RWPE1 (cell line): ENCODE results near the gene LENG1.
A peak's percentile ranks its signal among the peaks of the same experiment; 100 is the strongest.

Experiments used
- CTCF ChIA-PET: fragments of 350-600 bp; sonication (Branson Sonifier 250); formaldehyde crosslinking; extraction: SDS; loops from one replicate; lab custom pipeline; 2021; lab: Yijun Ruan, JAX
- POLR2A ChIA-PET: fragments of 400-600 bp; formaldehyde crosslinking; extraction: SDS; loops from one replicate; lab custom pipeline; 2020; ENCODE audit warnings: antibody characterized with exemption; ENCODE audit not compliant: low non-redundant PET; lab: Yijun Ruan, JAX
- DNase-seq: peaks from one replicate; pipeline ENCODE4 v3.0.0; 2012; ENCODE audit warnings: low spot score
- H3K27ac ChIP-seq: fragments of 450-650 bp; 2 replicates; pipeline ENCODE4 v1.5.1; 2017
- CTCF ChIP-seq: fragments of 450-650 bp; conservative IDR thresholded peaks from 2 replicates; pipeline ENCODE4 v1.5.1; 2017; ENCODE audit warnings: low read depth, mild to moderate bottlenecking

The LENG1 gene

GRCh38 chr19:54154603-54155345, 4.7 kb downstream of the LENG1 start:
- no peak for TF ChIP-seq CTCF
- POLR2A ChIA-PET = no interaction called here

GRCh38 chr19:54153731-54154326, 5.7 kb downstream of the LENG1 start:
- H3K27ac ChIP-seq = peak overlapping the region; percentile 65
- POLR2A ChIA-PET = no interaction called here
- CTCF ChIA-PET = no interaction called here
- no peak for DNase-seq
- TF ChIP-seq CTCF = no peak

More at GRCh38 chr19:54154603-54155345, 4.7 kb downstream of the LENG1 start:
- H3K27ac ChIP-seq = peak overlapping the region; percentile 97
- no peak for DNase-seq
- CTCF ChIA-PET = no interaction called here

DNA sequence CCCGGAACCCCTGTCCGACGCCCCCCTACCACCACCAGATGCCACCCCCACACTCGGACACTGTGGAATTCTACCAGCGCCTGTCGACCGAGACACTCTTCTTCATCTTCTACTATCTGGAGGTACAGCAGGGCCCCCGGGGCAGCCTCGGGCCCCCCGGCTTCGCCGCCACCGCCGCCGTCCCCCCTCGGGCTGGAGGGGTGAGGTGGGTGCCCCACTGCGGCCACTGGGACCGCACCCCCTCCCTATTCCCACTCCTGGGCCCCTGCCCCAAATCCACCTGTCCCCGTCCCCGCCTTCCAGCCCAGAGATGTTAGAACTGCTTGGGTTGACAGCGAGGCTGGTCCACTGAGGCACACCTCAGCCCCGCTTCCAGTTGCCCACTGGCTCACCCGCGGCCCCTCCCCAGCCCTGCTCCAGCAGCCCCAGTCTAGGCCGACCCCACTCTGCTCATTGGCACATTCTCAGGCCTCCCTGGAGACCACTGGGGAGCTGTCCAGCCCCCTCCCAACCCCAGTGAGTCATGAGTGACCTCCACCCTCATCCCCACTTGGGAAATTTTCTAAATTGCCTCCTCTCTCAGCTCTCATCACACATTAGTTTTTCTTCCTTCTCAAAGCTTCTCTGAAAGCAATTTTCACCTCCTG, 6.5 kb downstream of the LENG1 start:
- H3K27ac ChIP-seq = peak overlapping the region; percentile 65
- CTCF ChIA-PET = no interaction called here
- no peak for TF ChIP-seq CTCF
- POLR2A ChIA-PET = no interaction called here
- DNase-seq = no peak

DNA sequence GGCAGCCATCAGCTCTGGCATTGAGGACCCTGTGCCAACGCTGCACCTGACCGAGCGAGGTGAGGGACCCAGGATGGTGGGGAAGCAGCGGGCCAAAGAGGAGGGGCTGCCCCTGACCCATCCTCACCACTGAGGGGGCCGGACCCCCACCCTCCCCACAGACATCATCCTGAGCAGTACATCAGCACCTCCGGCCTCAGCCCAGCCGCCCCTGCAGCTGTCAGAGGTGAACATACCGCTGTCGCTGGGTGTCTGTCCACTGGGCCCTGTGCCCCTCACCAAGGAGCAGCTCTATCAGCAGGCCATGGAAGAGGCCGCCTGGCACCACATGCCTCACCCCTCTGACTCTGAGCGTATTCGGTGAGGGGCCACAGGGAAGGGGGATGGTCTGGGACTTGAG, 7.3 kb downstream of the LENG1 start:
- POLR2A ChIA-PET = no interaction called here
- TF ChIP-seq CTCF = no peak
- CTCF ChIA-PET = no interaction called here
- no peak for DNase-seq
- H3K27ac ChIP-seq = peak overlapping the region; percentile 65

GRCh38 chr19:54151362-54152035, 8.0 kb downstream of the LENG1 start:
- H3K27ac ChIP-seq = peak overlapping the region; percentile 65
- CTCF ChIA-PET = no interaction called here
- DNase-seq = no peak
- POLR2A ChIA-PET = no interaction called here
- TF ChIP-seq CTCF = no peak
